GM12891 (cell line): ENCODE measurements around the gene SLC30A5.
A peak's percentile ranks its signal among the peaks of the same experiment; 100 is the strongest.

Experiments
- POLR2A ChIP-seq: IDR thresholded peaks from 2 replicates; pipeline ENCODE4 v1.6.1; 2011; ENCODE audit warnings: low read depth, low read length, control low read depth
- POLR2AphosphoS5 ChIP-seq: IDR thresholded peaks from 2 replicates; pipeline ENCODE4 v1.6.1; 2011; ENCODE audit warnings: low read depth, low read length, control low read depth
- POU2F2 ChIP-seq: IDR thresholded peaks from 2 replicates; pipeline ENCODE4 v1.6.1; 2011; ENCODE audit warnings: low read depth, mild to moderate bottlenecking, control low read depth, low read length, moderate library complexity
- SPI1 ChIP-seq: IDR thresholded peaks from 2 replicates; pipeline ENCODE4 v1.6.1; 2011; ENCODE audit warnings: low read depth, low read length, control low read depth
- TAF1 ChIP-seq: IDR thresholded peaks from 2 replicates; pipeline ENCODE4 v1.6.1; 2011; ENCODE audit warnings: low read depth, low read length, control low read depth

DNA sequence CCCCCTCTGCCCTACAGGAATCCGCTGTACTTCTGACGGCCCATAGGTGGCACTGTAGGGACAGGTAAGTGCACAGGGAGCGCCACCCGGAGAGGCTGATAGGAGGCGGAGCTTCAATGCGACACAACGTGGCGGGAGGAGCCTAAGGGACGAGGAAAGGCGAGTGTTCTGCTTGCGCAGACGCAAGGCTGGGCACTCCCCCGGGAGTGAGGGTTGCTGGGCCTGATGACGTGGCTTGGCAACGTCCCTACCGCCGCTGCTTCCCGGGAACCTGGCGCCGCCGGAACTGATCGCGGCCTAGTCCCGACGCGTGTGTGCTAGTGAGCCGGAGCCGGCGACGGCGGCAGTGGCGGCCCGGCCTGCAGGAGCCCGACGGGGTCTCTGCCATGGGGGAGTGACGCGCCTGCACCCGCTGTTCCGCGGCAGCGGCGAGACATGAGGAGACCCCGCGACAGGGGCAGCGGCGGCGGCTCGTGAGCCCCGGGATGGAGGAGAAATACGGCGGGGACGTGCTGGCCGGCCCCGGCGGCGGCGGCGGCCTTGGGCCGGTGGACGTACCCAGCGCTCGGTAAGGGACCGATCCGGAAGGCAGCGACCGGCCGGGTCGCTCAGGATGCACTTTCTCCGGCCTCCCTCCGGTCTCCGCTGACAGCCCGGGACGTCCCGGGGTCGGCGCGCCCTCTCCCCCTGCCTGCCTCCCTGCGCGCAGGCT lies at the start of gene SLC30A5:
- TF ChIP-seq POU2F2: 0 out of 2 replicates have a peak, but pooled peaks have one; percentile 5
- 0 out of 2 replicates have a peak, but pooled peaks have one; percentile 59 for TF ChIP-seq TAF1
- peak; percentile 86 for TF ChIP-seq POLR2A
- TF ChIP-seq POLR2AphosphoS5: peak; percentile 80
- TF ChIP-seq SPI1: no peak
